Kidney (tissue), 14 donors: ENCODE results near the gene OSTM1. TPM values are rescaled to one million over a fixed set of nuclear protein-coding genes. Genes with fewer than 3 reads are reported as not detected.
"Not testable (repeated sequence)": the region's sequence is repeated elsewhere in the genome, so short reads cannot be mapped to it uniquely, and the experiment has no call there.

Experiments used
- DNase-seq, 5 donors: peaks; one replicate each; pipeline ENCODE4 v3.0.0-alpha.2; 2013 to 2020
- FAIRE-seq: peaks from 2 replicates; lab custom pipeline; 2012; peaks lifted over from hg19 to GRCh38; lab: Jason Lieb, UNC
- H3K27ac ChIP-seq, 2 donors: one replicate each; pipeline ENCODE4 v1.7.0; 2013; ENCODE audit warnings: low read depth in 2 of 2, low read length in 2 of 2, inconsistent platforms in 1 of 2
- H3K27me3 ChIP-seq: one replicate; pipeline ENCODE4 v1.7.1; 2013; ENCODE audit warnings: low read length, inconsistent platforms; ENCODE audit not compliant: control insufficient read depth, insufficient read depth
- H3K36me3 ChIP-seq, 3 donors: one replicate each; pipeline versions ENCODE4 v1.7.0 to v1.7.1; 2013; ENCODE audit warnings: low read length in 3 of 3, control low read depth in 1 of 3, inconsistent platforms in 1 of 3; ENCODE audit not compliant: insufficient read depth in 3 of 3, control insufficient read depth in 2 of 3
- H3K4me1 ChIP-seq, 3 donors: one replicate each; pipeline versions ENCODE4 v1.7.0 to v1.7.1; 2013; ENCODE audit warnings: low read length in 3 of 3, inconsistent platforms in 1 of 3, low read depth in 1 of 3; ENCODE audit not compliant: control insufficient read depth in 2 of 3, insufficient read depth in 2 of 3
- H3K4me3 ChIP-seq, 3 donors: one replicate each; pipeline versions ENCODE4 v1.7.0 to v1.8.1; 2013; ENCODE audit warnings: low read length in 3 of 3, control low read depth in 1 of 3, inconsistent platforms in 1 of 3
- H3K9ac ChIP-seq, 3 donors: one replicate each; pipeline versions ENCODE4 v1.7.0 to v1.7.1; 2013; ENCODE audit warnings: low read length in 3 of 3, control low read depth in 1 of 3, inconsistent platforms in 1 of 3
- H3K9me3 ChIP-seq, 3 donors: one replicate each; pipeline versions ENCODE4 v1.7.0 to v1.7.1; 2013; ENCODE audit warnings: low read length in 3 of 3, control low read depth in 1 of 3, inconsistent platforms in 1 of 3; ENCODE audit not compliant: control insufficient read depth in 2 of 3, insufficient read depth in 1 of 3
- intact Hi-C: fragments of 100-400 bp; cut with DNase I; formaldehyde crosslinking; loops from one replicate; pipeline ENCODE4 v1.11.1; 2022
- polyA plus RNA-seq: library from polyadenylated mRNA; stranded (reverse); fragments of 350-450 nt; fragmentation: Illumina TruSeq; extraction: RNeasy Lipid Tissue Mini Kit (QIAGEN cat#74804); gene quantifications from one replicate; pipeline ENCODE4 v1.2.3, GENCODE V29; 2014; ENCODE audit warnings: low read depth, low replicate concordance; ENCODE audit not compliant: insufficient read depth
- total RNA-seq: library from RNA; stranded (reverse); fragmentation: NEBNext Ultra II Directional; extraction: Animal tissue kit (Norgen Biotek cat#: 25700); gene quantifications from one replicate; pipeline ENCODE4 v1.2.1, GENCODE V29; 2021
- TF ChIP-seq, protein P1 (sequence below): IDR thresholded peaks from 3 replicates; pipeline ENCODE4 v1.5.1; 2012; ENCODE audit warnings: mild to moderate bottlenecking, moderate library complexity, borderline replicate concordance; ENCODE audit not compliant: insufficient read depth; ENCODE audit errors: extremely low read depth
- donor health status: control.
- donor health status: control.
- donor health status: control.
- donor health status: control.
- donor health status: control.
- donor health status: DM: yes; HTN: yes; CAD: no.
- donor health status: Normal renal cell carcinoma (clear cell type).

Gene OSTM1
- total and polyA plus RNA-seq, 2 donors from 2014 or later: 19.8 to 34.5 TPM

DNA sequence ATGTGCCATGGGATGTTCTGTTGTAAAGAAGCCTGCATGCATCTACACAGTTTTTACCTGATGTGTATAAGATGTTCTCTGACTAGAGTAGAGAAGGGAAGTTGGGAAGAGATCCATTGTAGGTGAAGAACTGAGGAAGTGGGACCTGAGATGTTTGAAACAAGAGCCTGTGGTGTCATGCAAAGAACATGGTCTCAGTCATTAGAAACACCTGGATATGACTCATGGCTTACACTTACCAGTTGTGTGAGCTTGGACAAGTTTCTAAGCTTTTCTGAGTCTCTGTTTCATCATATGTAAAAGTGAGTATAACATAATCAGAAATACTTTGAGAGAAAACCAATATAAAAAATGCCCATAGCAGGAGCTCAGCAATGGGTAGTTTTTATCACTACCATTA is 64.6 kb downstream of the OSTM1 start:
- intact Hi-C loops: no loop called here
- Histone ChIP-seq H3K4me3 (no peak overlapping the region), H3K36me3 (no peaks in the 10 kb centered on the region), H3K4me1 (no peaks in the 10 kb centered on the region), H3K27ac (no peak overlapping the region), H3K9ac (no peak overlapping the region), H3K27me3 (no peaks in the 10 kb centered on the region), H3K9me3 (peaks cover 0 to 6% (median 0%) of the 10 kb centered on the region in 3 donors)
- DNase-seq (no peak), FAIRE-seq (no peak)
- TF ChIP-seq, protein P1, sequence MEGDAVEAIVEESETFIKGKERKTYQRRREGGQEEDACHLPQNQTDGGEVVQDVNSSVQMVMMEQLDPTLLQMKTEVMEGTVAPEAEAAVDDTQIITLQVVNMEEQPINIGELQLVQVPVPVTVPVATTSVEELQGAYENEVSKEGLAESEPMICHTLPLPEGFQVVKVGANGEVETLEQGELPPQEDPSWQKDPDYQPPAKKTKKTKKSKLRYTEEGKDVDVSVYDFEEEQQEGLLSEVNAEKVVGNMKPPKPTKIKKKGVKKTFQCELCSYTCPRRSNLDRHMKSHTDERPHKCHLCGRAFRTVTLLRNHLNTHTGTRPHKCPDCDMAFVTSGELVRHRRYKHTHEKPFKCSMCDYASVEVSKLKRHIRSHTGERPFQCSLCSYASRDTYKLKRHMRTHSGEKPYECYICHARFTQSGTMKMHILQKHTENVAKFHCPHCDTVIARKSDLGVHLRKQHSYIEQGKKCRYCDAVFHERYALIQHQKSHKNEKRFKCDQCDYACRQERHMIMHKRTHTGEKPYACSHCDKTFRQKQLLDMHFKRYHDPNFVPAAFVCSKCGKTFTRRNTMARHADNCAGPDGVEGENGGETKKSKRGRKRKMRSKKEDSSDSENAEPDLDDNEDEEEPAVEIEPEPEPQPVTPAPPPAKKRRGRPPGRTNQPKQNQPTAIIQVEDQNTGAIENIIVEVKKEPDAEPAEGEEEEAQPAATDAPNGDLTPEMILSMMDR: no peak

DNA sequence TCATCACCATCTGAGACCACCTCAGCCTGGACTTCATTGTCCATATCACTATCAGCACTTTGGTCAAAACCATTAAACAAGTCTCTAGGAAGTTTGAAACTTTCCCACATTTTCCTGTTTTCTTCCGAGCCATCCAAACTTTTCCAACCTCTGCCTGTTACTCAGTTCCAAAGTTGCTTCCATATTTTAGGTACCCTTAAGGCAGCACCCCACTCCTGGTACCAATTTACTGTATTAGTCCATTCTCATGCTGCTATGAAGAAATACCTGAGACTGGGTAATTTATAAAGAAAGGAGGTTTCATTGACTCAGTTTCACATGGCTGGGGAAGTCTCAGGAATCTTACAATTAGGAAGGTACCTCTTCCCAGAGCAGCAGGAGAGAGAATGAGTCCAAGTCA is 65.3 kb downstream of the OSTM1 start:
- H3K9ac ChIP-seq, DNase-seq, FAIRE-seq, H3K36me3 ChIP-seq, intact Hi-C loops, H3K4me1 ChIP-seq, H3K27me3 ChIP-seq, H3K9me3 ChIP-seq, H3K4me3 ChIP-seq, H3K27ac ChIP-seq: not testable (repeated sequence)

DNA sequence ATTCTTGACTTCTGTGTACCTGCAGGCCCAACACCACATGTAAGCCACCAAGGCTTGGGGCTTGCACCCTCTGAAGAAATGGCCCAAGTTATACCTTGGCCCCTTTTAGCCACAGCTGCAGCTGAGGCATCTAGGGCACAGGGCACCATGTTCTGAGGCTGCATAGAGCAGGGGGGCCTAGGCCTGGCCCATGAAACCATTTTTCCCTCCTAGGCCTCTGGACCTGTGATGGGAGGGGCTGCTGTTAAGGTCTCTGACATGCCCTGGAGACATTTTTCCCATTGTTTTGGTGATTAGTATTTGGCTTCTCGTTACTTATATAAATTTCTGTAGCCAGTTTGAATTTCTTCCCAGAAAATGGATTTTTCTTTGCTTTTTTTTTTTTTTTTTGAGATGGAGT is 66.2 kb downstream of the OSTM1 start:
- no peaks in the 10 kb centered on the region for H3K27me3 ChIP-seq
- H3K4me3 ChIP-seq: no peak overlapping the region
- H3K4me1 ChIP-seq: no peaks in the 10 kb centered on the region
- no peak overlapping the region for H3K9ac ChIP-seq
- FAIRE-seq: no peak
- intact Hi-C loops: no loop called here
- H3K9me3 ChIP-seq: peaks cover 0 to 6% (median 0%) of the 10 kb centered on the region in 3 donors
- no peak for DNase-seq
- TF ChIP-seq, protein P1: no peak
- H3K36me3 ChIP-seq: no peaks in the 10 kb centered on the region
- H3K27ac ChIP-seq: no peak overlapping the region

DNA sequence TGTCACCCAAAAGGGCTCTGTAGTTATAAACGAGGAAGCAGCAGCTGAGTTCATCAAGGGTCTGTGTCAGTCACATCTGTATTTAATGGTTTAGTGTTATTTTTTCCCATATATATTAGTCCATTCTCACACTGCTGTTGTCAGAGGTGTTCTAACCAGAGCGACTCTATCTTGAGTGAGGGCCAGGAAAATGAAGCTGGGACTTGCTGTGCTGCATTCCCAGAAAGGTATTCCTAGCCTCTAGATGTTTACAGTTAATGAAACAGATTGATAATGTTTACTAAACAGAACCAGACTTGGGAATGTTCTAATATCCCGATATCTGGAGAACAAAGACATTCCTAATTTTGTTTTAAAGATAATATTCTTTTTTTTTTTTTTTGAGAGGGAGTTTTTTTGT is 68.6 kb downstream of the OSTM1 start:
- no peak for FAIRE-seq
- no peak for DNase-seq
- intact Hi-C loops: no loop called here
- Histone ChIP-seq H3K36me3 (no peaks in the 10 kb centered on the region), H3K4me3 (no peak overlapping the region), H3K27me3 (no peaks in the 10 kb centered on the region), H3K9ac (no peak overlapping the region), H3K9me3 (peaks cover 0 to 6% (median 0%) of the 10 kb centered on the region in 3 donors), H3K4me1 (peaks cover 0 to 10% (median 0%) of the 10 kb centered on the region in 3 donors), H3K27ac (no peak overlapping the region)
- TF ChIP-seq, protein P1: no peak
